Measurements from ENCODE around the gene SLC17A2. TPM values are rescaled to one million over a fixed set of nuclear protein-coding genes. Genes with fewer than 3 reads are reported as not detected.

The SLC17A2 gene
- total RNA-seq, 1 donor, result not detected

DNA sequence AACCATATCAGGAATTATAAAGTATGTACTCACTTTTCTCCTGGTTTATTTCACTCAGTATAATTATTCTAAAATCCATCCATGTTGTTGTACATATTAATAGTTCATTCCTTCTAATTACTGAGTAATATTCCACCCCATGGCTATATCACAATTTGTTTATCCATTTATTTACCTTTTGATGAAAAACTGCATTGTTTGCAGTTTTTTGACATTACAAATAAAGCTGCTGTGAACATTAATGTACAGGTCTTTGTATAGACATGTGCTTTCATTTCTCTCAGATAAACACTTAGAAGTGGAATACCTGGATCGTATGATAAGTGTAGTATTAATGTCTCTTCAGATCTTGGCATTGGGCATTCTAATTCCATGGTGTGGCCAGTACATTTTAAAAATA is 60.7 kb downstream of the SLC17A2 start:
- no peak for DNase-seq (ENCODE audit: insufficient read length, low spot score, missing footprints)
- no peaks in the 10 kb centered on the region for H3K4me1 ChIP-seq (ENCODE audit: insufficient read depth, low read length)
- no peaks in the 10 kb centered on the region for H3K27me3 ChIP-seq (ENCODE audit: insufficient read depth, low read length)
- H3K4me2 ChIP-seq (ENCODE audit: insufficient read depth, low read length), result no peak overlapping the region
- H3K79me2 ChIP-seq (ENCODE audit: insufficient read depth, low read length), result no peaks in the 10 kb centered on the region
- TF ChIP-seq, protein P1, sequence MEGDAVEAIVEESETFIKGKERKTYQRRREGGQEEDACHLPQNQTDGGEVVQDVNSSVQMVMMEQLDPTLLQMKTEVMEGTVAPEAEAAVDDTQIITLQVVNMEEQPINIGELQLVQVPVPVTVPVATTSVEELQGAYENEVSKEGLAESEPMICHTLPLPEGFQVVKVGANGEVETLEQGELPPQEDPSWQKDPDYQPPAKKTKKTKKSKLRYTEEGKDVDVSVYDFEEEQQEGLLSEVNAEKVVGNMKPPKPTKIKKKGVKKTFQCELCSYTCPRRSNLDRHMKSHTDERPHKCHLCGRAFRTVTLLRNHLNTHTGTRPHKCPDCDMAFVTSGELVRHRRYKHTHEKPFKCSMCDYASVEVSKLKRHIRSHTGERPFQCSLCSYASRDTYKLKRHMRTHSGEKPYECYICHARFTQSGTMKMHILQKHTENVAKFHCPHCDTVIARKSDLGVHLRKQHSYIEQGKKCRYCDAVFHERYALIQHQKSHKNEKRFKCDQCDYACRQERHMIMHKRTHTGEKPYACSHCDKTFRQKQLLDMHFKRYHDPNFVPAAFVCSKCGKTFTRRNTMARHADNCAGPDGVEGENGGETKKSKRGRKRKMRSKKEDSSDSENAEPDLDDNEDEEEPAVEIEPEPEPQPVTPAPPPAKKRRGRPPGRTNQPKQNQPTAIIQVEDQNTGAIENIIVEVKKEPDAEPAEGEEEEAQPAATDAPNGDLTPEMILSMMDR (IDR thresholded peaks at IDR 0.05; ENCODE audit: extremely low read depth, low read depth, low read length), result no peak
- no peaks in the 10 kb centered on the region for H3K9me3 ChIP-seq (ENCODE audit: low read depth, low read length)
- H3K27ac ChIP-seq (ENCODE audit: low read depth, low read length), result no peak overlapping the region
- no peak overlapping the region for H2AFZ ChIP-seq (ENCODE audit: low read length)
- H3K36me3 ChIP-seq (ENCODE audit: insufficient read depth, low read length), result no peaks in the 10 kb centered on the region
- H3K4me3 ChIP-seq (ENCODE audit: insufficient read depth, low read length), result no peak overlapping the region
- no peaks in the 10 kb centered on the region for H4K20me1 ChIP-seq (ENCODE audit: insufficient read depth, low read length)

DNA sequence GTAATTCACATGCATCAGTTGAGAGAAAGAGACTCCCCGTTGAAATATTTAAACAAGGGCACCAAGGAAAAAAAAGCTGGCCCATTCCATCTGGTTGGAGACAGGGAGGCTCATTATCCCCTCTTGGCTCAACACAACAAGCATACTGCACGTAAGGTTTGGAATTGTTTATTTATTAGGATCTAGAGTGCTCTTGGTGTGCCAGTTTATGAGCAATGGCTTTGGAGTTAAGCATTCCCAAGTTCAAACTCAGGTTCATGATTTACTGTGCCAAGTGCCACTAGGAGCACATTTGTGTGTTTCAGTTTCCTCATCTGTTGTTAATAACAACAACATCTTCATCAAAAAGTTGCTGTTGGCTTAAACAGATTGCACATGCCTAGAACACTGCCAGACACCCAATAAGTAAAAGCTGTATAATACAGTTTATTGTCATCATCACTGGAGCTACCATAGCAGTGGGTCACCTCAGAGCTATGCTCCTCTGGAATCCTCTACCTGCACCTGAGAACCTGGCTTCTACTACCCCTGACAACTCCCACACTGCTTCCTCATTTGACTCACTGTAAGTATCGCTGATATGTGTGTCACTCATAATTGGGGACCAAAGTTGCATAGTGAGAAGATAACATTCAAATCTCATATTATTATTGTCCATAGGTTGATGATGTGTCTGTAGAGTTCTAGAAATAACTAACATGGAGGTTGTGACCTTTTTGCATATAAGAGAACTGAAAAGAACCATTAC is 61.9 kb downstream of the SLC17A2 start:
- no peaks in the 10 kb centered on the region for H3K36me3 ChIP-seq (ENCODE audit: insufficient read depth, low read length)
- H3K79me2 ChIP-seq (ENCODE audit: insufficient read depth, low read length), result no peaks in the 10 kb centered on the region
- DNase-seq (ENCODE audit: insufficient read length, low spot score, missing footprints), result no peak
- no peak overlapping the region for H3K4me2 ChIP-seq (ENCODE audit: insufficient read depth, low read length)
- TF ChIP-seq, protein P1 (IDR thresholded peaks at IDR 0.05; ENCODE audit: extremely low read depth, low read depth, low read length), result no peak
- no peaks in the 10 kb centered on the region for H3K27me3 ChIP-seq (ENCODE audit: insufficient read depth, low read length)
- H3K4me1 ChIP-seq (ENCODE audit: insufficient read depth, low read length), result no peaks in the 10 kb centered on the region
- H3K9me3 ChIP-seq (ENCODE audit: low read depth, low read length), result no peaks in the 10 kb centered on the region
- H2AFZ ChIP-seq (ENCODE audit: low read length), result no peak overlapping the region
- no peaks in the 10 kb centered on the region for H4K20me1 ChIP-seq (ENCODE audit: insufficient read depth, low read length)
- no peak overlapping the region for H3K4me3 ChIP-seq (ENCODE audit: insufficient read depth, low read length)
- no peak overlapping the region for H3K27ac ChIP-seq (ENCODE audit: low read depth, low read length)

GRCh38 chr6:25866011-25866410 is 64.5 kb downstream of the SLC17A2 start:
- Histone ChIP-seq H3K4me1 (ENCODE audit: insufficient read depth, low read length) (no peaks in the 10 kb centered on the region), H3K4me2 (ENCODE audit: insufficient read depth, low read length) (no peak overlapping the region), H3K4me3 (ENCODE audit: insufficient read depth, low read length) (no peak overlapping the region), H3K36me3 (ENCODE audit: insufficient read depth, low read length) (no peaks in the 10 kb centered on the region), H3K27ac (ENCODE audit: low read depth, low read length) (no peak overlapping the region), H3K27me3 (ENCODE audit: insufficient read depth, low read length) (no peaks in the 10 kb centered on the region), H2AFZ (ENCODE audit: low read length) (no peak overlapping the region), H3K9me3 (ENCODE audit: low read depth, low read length) (no peaks in the 10 kb centered on the region), H4K20me1 (ENCODE audit: insufficient read depth, low read length) (no peaks in the 10 kb centered on the region), H3K79me2 (ENCODE audit: insufficient read depth, low read length) (no peaks in the 10 kb centered on the region)
- DNase-seq (ENCODE audit: insufficient read length, low spot score, missing footprints), result no peak
- TF ChIP-seq, protein P1 (IDR thresholded peaks at IDR 0.05; ENCODE audit: extremely low read depth, low read depth, low read length), result no peak

- H3K27me3 ChIP-seq (ENCODE audit: insufficient read depth, low read length), result no peaks in the 10 kb centered on the region
- H3K9me3 ChIP-seq (ENCODE audit: low read depth, low read length), result no peaks in the 10 kb centered on the region
- TF ChIP-seq, protein P1 (IDR thresholded peaks at IDR 0.05; ENCODE audit: extremely low read depth, low read depth, low read length), result no peak
- H3K36me3 ChIP-seq (ENCODE audit: insufficient read depth, low read length), result no peaks in the 10 kb centered on the region
- no peak for DNase-seq (ENCODE audit: insufficient read length, low spot score, missing footprints)
- H4K20me1 ChIP-seq (ENCODE audit: insufficient read depth, low read length), result no peaks in the 10 kb centered on the region
- no peak overlapping the region for H3K4me3 ChIP-seq (ENCODE audit: insufficient read depth, low read length)
- no peaks in the 10 kb centered on the region for H3K79me2 ChIP-seq (ENCODE audit: insufficient read depth, low read length)
- no peak overlapping the region for H3K27ac ChIP-seq (ENCODE audit: low read depth, low read length)
- no peak overlapping the region for H3K4me2 ChIP-seq (ENCODE audit: insufficient read depth, low read length)
- H3K4me1 ChIP-seq (ENCODE audit: insufficient read depth, low read length), result no peaks in the 10 kb centered on the region
- no peak overlapping the region for H2AFZ ChIP-seq (ENCODE audit: low read length)
These were observed 67.1 kb downstream of the SLC17A2 start for GRCh38 chr6:25863360-25863759.

Other genes starting within 250 kb of the SLC17A2 start
- gene SLC17A4, start 175.9 kb downstream of the SLC17A2 start, total RNA-seq, result not detected in 2 replicates
- not detected in 2 replicates for gene SLC17A1, start 98.6 kb downstream of the SLC17A2 start, total RNA-seq
- gene SLC17A3, start 56.4 kb downstream of the SLC17A2 start, total RNA-seq, result not detected in 2 replicates
- 13.0 and 13.3 TPM in 2 replicates for gene TRIM38, start 32.1 kb upstream of the SLC17A2 start, total RNA-seq
- 14.1 and 15.9 TPM in 2 replicates for gene HFE, start 156.7 kb upstream of the SLC17A2 start, total RNA-seq